ENCODE data around the gene IL12B. TPM values are rescaled to one million over a fixed set of nuclear protein-coding genes. Genes with fewer than 3 reads are reported as not detected.
A peak's percentile ranks its signal among the peaks of the same experiment; 100 is the strongest.

Gene IL12B
- polyA plus RNA-seq, 1 experiment: 0.04 TPM

DNA sequence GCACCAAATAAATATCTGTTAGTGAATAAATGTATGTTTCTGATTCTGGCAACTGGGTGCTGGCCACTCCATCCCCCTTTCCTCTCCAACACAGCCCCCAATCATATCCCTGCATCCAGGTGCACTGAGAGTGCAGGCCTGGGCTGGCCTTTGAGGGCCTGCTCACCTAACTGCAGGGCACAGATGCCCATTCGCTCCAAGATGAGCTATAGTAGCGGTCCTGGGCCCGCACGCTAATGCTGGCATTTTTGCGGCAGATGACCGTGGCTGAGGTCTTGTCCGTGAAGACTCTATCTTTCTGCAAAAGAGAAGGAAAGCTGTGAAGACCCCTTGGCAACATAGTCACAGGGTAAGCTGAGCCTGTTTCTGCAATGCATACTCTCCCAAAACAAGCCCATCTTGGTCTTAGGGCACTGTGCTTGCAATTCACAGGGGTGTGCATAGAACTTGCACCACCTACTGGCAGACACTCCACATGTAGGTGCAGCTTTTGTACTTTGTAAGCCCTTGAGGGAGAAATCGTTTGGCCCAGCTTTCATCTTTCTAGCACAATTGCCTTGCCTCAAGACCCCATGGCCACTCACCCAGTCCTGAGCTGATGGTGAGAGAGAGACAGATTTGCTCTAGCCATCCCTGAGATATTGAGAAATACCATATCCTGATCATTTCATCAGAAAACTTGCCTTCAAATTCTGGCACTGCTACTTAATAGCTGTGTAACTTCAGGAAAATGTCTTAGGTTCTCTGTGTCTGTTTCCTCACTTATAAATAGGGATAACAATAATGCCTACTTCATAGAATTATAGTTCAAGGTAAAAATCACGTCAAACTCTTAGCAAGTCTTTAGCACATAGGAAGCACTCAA lies 13.5 kb downstream of the IL12B start:
- ChIA-PET CTCF (interaction anchor here (0.6 to 5.5 kb wide), 26 partner anchors 8 to 705 kb away, joined by 3 to 55 read pairs (median 4); partner anchors contain the start of gene IL12B), POLR2A (no interaction called here)
- no peak for DNase-seq (ENCODE audit: low read depth)
- H3K36me3 ChIP-seq (ENCODE audit: control insufficient read depth, insufficient read depth, low read length): no peaks in the 10 kb centered on the region
- no peak overlapping the region for H3K4me3 ChIP-seq (ENCODE audit: low read depth, low read length)
- peak; percentile 72 for TF ChIP-seq CTCF (IDR thresholded peaks at IDR 0.05; ENCODE audit: insufficient read depth, low read depth, low read length)
- H3K27me3 ChIP-seq (ENCODE audit: control insufficient read depth, insufficient read depth, low read length): peaks cover 6% of the 10 kb centered on the region; the same call in 1 of the 2 replicates

DNA sequence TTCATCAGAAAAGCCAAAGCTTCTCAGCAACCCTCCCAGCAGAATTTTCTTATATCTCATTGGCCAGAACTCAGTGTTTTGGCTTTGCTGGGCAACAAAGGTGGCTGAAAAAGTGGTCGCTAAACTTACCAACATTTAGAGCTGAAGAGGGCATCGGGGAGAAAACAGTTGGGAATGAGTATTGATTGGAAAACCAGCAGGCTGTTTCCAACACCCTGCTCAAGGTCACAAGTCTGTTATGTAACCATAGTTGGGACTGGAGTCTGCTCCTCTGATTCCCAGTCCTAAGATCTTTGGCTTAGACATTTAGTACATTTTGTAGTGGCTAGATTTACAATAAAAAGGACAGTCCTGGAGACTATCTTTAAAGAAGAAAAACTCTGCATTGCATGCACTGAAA lies 17.1 kb downstream of the IL12B start:
- no peaks in the 10 kb centered on the region for H3K36me3 ChIP-seq (ENCODE audit: control insufficient read depth, insufficient read depth, low read length)
- DNase-seq (ENCODE audit: low read depth): no peak
- no peak overlapping the region for H3K4me3 ChIP-seq (ENCODE audit: low read depth, low read length)
- TF ChIP-seq CTCF (IDR thresholded peaks at IDR 0.05; ENCODE audit: insufficient read depth, low read depth, low read length): no peak
- H3K27me3 ChIP-seq (ENCODE audit: control insufficient read depth, insufficient read depth, low read length): peaks cover 13% of the 10 kb centered on the region
- POLR2A ChIA-PET: no interaction called here
- CTCF ChIA-PET: interaction anchor here (1.1 kb wide), 1 partner anchor 11 kb away, joined by 4 read pairs; no protein-coding TSS in a partner anchor

DNA sequence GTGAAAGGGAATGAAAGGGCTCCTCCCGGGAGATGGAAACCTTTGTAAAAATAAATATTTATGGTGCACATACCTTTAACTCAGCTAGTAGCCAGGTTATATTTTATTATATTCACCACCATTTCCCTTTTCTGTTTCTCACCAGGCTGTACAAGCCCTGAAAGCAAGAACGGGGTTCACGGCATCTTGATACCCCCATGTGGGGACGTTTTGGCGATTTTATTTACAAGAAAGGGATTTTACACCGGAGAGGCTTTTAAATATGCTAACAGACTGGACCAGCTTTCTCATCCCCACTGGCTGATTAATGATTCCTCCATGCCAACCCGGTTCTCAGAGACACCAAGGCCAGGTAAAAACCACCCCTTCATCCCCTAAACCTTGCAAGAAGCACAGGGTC lies 19.2 kb downstream of the IL12B start:
- no peak for TF ChIP-seq CTCF (IDR thresholded peaks at IDR 0.05; ENCODE audit: insufficient read depth, low read depth, low read length)
- Histone ChIP-seq H3K4me3 (ENCODE audit: low read depth, low read length) (no peak overlapping the region), H3K36me3 (ENCODE audit: control insufficient read depth, insufficient read depth, low read length) (no peaks in the 10 kb centered on the region), H3K27me3 (ENCODE audit: control insufficient read depth, insufficient read depth, low read length) (peaks cover 15% of the 10 kb centered on the region)
- DNase-seq (ENCODE audit: low read depth): no peak
- CTCF ChIA-PET: interaction anchor here (0.7 to 2.1 kb wide), 3 partner anchors 19 to 154 kb away, joined by 3 to 12 read pairs (median 7); no protein-coding TSS in a partner anchor
- POLR2A ChIA-PET: no interaction called here

DNA sequence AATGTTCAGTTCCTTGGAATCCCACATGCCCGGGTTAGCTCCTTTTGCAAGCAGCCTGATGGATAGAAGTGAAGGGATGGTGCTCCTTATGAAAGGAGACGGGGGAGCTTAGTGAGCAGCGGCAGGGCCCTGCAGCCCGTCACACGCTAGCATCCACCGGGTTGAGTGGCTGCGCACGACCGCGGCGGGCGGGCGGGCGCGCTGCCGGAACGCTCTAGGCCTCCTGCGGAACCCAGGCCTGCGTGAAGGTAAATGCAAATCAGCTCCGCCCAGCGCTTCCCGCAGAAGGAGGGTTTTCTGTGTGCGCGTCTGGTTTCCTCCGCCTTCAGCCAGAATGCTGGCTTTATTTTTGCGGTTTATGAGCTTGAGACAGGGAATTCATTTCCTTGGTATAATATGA lies 19.8 kb downstream of the IL12B start:
- POLR2A ChIA-PET: no interaction called here

More for the DNA sequence above, 19.8 kb downstream of the IL12B start:
- Histone ChIP-seq H3K4me3 (ENCODE audit: low read depth, low read length) (no peak overlapping the region), H3K27me3 (ENCODE audit: control insufficient read depth, insufficient read depth, low read length) (peaks cover 18% of the 10 kb centered on the region), H3K36me3 (ENCODE audit: control insufficient read depth, insufficient read depth, low read length) (no peaks in the 10 kb centered on the region)
- no peak for TF ChIP-seq CTCF (IDR thresholded peaks at IDR 0.05; ENCODE audit: insufficient read depth, low read depth, low read length)
- no peak for DNase-seq (ENCODE audit: low read depth)
- CTCF ChIA-PET: interaction anchor here (0.7 to 2.1 kb wide), 3 partner anchors 19 to 154 kb away, joined by 3 to 12 read pairs (median 7); no protein-coding TSS in a partner anchor
